Measurements from ENCODE around the gene PEX13.
"Not testable (repeated sequence)": the region's sequence is repeated elsewhere in the genome, so short reads cannot be mapped to it uniquely, and the experiment has no call there.

Gene PEX13, protein sequence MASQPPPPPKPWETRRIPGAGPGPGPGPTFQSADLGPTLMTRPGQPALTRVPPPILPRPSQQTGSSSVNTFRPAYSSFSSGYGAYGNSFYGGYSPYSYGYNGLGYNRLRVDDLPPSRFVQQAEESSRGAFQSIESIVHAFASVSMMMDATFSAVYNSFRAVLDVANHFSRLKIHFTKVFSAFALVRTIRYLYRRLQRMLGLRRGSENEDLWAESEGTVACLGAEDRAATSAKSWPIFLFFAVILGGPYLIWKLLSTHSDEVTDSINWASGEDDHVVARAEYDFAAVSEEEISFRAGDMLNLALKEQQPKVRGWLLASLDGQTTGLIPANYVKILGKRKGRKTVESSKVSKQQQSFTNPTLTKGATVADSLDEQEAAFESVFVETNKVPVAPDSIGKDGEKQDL

DNA sequence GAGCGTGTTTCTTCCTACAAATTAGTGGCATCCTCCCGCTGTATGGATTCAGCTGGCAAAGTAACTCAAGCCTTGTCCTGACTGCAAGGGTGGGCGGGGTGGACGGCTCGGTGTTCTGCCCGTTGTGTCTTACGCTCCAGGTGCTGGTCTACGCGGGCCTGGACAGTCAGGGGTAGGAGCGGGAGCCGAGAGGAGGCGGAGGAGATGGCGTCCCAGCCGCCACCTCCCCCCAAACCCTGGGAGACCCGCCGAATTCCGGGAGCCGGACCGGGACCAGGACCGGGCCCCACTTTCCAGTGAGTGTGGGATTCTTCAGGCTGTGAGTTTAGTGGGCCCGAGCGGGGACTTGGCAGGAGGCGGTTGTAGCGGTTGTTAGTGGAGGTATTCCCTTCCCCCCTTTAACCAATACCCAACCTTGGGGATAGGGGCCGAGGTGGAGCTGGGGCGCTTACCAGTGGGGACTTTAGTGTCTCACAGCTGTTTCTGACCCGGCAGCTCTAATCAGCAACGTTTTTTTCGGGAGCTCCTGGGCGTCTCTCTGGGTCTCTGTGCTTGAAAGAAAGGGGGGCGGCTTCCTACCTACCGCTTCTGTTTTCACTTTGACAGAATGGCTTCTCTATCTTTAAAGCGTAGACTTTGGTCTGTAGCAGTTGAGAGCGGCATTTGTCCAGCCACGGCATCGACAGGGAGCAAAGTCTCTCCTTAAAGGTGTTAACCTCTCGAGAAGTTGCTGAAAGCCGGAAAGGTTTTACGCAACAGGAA, at the start of gene PEX13, which contains the start of gene PUS10:
PEX13 (plus strand) TSS at position 165 of the 762 bp plus-strand sequence; CDS start at position 205, 40 bp downstream.
PUS10 (minus strand) TSS at position 700 of the 762 bp plus-strand sequence. CDS start 6,365 bp downstream, outside the sequence.
- no peak for FAIRE-seq

DNA sequence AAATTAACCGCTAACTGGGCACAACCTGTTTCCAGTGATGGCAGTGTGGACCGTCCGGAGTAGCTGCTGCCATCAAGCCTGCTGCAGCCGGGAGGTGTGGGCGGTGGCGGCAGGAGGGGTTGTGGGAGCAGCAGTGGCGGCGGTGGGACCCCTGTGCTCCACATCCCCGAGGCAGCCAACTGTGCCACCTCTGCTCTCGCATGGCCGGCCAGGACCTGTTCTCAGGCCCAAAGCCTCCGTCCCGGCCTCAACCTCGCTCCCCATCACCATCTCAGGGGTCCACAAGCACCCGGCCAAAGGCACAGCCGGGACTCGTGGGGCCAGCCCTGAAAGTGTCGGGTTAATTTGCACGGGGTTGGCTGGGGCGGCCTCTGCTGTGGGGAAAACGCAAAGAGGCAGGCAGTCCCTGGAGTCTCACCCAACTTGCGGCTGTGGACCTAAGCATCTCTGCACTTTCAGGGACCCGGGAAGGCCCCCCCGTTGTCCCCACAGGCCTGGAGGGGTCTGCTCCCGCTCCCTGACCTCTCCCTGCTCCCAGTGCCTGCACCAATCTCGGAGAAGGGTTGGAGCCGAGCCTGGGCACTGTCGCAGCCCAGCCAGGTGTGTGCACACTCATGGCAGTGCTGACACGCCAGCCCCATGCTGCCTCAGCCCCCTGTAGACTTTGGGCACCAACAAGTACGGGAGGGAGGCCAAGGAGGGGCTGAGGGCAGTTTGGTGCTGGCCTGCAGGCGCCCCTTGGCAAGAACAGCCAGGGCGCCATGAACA, 44.4 kb upstream of the PEX13 start:
- FAIRE-seq, result no peak

DNA sequence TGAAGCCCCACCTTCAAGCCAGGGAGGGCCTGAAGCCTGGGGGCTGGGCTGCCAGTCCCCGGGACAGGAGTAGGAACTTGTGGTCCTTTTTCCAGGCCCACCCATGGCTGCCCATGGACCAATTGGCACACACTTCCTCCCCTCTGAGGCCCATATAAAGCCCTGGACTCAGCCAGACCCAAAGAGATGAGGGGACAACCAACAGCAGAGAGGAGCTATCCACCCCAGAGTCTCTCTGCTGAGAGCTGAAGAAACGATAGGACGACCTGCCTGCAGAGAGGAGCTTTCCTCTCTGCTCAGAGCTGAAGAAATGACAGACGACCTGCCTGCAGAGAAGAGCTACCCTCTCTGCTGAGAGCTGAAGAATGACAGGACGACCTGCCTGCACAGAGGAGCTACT, 43.8 kb upstream of the PEX13 start:
- no peak for FAIRE-seq

DNA sequence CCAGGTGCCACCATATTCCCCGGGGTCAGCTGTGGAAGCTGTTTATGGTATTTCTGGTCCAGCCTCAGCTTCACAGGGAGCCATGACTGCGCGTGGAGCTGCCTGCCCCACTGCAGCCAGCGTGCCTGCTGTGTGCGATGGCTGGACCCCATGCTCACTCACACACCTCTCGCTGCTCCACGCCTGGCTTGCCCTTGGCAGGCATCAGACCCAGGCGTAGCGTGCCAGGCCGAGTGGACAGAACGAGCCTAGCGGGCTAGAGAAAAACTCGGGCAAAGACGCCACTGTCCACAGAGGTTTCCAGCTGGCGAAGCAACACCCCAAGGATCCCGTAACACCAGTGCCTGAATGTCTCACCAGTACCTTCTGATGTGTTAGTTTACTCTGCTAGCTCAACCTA, 42.9 kb upstream of the PEX13 start:
- no peak for FAIRE-seq

DNA sequence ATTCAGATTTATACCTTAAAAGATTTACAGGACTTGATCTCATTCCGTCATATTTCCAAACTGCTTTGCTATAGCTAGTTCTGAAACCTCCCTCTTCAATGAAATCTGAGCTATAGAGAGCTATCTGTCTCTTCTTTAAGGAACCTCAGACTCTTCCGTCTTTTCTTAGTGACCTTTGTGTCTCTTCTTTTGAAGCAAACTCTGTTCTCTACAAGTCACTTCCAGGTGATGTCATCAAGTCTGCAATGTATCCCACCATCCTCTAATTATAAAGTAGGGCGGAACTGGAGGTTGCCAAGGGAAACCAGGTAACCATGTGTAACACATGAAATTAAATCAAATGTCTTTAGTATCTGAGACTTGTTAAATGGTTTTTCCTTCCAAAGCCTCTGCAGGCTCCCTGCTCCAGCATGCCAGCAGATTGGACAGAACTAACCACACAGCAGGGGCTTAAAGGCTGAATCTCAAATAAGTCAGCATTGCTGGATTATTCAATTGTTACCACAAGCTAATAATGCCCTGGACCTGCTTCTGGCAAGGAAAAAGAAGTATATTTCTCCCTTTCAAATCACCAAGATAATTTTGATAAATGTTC, 41.2 kb upstream of the PEX13 start:
- no peak for FAIRE-seq

DNA sequence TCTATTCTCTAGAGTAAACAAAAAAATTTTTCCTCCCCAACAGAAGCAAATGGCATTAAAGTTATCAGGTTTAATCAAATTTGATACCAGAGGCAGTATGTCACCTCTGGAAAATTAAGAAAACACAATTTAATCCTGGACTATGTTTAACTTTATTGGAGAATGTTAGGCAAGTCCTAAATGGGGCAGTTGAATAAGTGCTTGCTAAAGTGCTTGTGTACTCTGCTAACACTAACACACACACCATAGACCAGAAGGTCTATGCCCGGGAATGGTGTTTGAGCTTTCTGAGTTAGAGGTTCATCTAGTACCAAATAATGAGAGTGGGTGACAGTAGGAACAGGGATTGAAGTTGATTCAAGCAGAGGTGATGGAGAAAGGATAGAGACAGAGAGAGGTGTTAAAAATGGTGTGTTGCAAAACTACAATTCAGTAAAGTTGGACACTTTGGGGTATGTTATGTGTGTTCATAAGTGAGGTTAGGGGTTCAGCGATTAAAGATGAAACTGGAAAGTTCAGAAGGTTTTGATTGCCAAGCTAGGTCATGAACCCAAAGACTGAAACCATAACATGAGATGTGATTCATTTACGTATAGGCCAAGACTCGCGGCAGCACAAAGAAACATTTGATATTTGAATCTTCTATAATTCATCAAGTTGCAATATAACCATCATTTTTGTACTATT, 40.5 kb upstream of the PEX13 start:
- FAIRE-seq, result no peak

DNA sequence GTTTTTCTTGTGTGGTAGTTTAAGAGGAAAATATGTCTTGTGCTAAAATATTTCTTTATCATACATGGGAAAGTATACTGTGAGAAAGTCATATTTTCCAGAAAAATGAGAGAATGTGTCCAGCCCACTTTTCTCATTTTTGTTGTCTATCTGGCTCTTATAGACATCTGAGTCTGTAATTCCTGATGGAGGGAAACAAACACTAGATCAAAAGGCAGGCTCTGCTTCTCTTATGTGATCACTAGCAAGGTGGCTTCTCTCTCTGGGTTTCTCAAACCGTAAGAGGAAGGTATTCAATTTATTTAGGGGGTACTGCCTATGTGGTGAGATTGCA, 40.0 kb upstream of the PEX13 start:
- no peak for FAIRE-seq

DNA sequence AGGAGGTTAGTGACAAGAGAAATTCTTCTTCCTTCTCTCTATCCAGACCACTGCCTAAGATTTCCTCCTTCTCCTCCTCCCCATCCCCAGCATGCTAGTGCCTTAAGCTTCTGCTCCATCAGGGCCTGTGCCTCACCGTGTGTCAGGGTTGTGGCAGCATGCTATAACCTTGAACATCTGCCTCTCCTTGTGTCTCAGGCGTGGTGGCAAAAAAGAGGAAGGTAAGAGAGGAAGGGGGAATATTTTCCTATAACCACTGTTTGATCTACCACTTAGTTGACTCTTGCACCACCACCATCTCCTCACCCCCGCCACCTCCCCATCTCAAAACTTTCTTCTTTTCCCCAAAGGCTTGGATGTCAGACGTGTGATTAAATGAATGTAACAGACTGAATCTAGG, 38.3 kb upstream of the PEX13 start:
- no peak for FAIRE-seq

DNA sequence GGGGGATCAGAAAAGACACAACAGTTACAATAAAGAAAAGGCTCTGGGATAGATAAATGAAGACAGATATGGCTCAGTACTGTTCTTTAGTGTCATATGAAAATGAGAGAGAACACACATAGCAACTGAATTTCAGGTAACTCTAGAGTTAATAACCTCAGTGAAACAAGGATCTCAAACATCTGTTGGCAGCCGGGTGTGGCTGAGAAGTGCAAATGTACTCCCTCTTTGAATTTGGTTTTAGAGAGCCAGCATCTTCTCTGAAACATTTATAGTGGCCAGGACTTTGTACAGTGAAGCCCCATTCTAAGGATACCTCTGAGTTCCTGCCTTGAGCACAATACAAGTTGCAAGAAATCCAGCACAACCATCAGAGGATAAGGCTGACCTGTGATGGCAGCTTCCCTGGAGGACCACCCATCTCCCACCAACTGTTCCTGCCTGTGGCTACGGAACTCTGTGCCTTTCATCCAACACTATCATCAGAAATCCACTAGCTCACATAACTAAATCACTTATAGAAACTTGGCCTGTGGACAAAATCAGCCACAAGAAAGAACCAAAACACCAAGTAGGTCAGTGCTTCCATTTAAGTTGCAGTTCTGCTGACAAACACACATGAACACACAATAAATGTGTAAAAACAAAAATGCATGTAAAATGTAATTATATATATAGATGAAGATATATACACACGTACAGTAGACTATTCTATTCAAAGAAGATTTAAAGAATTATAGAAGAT, 37.3 kb upstream of the PEX13 start:
- no peak for FAIRE-seq

DNA sequence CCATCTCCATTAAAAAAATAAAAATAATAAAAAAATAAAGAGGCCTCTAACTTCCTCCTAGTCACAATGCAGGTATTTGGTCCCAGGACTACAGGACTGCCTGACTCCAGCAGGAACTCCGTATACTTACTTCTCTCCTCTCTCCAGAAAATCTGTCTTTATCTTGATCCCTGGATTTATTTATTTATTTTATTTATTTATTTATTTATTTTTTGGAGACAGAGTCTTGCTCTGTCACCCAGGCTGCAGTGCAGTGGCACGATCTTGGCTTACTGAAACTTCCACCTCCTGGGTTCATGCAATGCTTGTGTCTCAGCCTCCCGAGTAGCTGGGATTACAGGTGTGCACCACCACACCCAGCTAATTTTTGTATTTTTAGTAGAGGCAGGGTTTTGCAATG, 35.5 kb upstream of the PEX13 start:
- FAIRE-seq, result not testable (repeated sequence)

DNA sequence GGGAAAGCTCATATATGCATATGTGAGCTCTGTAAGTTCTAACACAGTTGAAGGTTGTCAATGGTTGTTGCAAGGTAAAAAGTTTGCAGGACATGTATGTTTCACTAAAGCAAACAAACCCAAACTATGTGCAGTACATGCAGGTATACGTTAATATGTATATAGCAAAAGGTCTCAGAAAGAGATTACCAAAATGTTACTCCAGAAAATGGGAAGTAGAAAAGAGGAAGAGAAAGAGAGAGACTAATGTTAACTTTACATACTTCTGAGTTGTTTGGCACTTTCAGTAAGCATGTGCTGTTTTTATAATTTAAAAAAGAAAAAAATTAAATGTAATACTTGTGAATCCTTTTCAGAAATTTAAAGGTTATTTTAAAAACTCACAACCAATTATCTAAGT, 32.8 kb upstream of the PEX13 start:
- FAIRE-seq, result no peak

DNA sequence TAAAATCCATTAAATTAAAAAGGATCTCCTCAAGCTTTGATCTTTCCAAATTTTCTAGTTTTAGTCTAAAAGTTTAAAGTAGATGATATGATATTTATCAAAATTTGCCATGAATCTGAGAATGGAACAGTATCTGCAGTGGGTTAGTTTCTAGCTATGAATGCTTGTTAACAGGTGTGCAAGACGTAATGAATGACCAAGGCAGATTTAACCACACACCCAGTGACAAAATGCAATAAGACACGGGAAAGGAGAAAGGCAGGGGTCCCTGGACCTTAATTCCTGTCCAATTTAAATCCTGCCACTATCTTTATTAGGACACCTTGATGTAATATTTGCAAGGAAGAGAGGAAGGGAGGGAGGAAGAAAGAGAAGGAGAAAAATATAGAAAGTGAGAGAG, 30.5 kb upstream of the PEX13 start:
- FAIRE-seq, result no peak

DNA sequence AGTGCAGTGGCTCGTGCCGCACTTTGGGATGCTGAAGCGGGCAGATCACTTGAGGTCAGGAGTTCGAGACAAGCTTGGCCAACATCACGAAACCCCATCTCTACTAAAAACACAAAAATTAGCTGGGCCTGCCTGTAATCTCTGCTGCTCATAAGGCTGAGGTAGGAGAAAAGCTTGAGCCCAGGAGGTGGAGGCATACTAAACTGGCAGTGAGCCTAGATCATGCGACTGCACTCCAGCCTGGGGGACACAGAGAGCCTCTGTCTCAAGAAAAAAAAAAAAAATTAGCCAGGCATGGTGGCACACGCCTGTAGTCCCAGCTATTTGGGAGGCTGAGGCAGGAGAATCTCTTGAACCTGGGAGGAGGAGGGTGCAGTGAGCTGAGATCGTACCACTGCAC, 29.9 kb upstream of the PEX13 start:
- FAIRE-seq, result not testable (repeated sequence)

DNA sequence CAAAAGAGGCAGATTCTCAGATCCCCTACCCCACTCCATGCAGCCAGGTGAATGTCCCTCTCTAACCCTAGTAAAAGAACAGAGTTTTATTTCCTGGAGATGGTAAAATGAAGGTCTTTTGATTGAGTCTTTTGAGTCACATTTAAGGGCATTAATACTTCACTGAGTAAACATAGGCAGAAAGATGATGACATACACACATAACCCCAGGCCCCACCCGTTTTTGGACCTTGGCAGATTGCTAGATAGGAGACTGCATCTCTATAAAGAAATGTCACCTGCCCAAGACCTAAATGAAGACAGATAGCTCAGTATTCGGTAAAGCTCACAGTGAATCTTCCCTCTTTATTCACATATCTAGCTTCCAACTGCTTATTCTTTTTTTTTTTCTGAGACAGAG, 28.3 kb upstream of the PEX13 start:
- no peak for FAIRE-seq

DNA sequence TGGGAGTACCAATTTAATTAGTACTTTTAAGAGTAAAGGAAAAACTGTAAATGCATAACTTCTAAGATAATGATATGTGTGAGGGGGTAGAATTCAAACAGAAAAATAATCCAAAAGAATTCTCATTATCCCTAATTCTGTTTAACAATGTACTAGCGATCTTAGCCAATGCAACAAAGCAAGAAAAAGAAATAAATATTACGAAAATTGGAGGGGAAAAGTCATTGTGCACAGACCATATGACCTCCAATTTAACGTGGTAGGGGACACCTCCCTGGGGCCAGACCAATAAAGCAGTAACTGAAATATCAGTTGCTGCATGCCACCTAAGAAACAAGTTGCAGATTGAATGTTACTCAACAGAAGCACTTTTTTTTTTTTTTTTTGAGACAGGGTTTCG, 25.9 kb upstream of the PEX13 start:
- FAIRE-seq, result no peak

DNA sequence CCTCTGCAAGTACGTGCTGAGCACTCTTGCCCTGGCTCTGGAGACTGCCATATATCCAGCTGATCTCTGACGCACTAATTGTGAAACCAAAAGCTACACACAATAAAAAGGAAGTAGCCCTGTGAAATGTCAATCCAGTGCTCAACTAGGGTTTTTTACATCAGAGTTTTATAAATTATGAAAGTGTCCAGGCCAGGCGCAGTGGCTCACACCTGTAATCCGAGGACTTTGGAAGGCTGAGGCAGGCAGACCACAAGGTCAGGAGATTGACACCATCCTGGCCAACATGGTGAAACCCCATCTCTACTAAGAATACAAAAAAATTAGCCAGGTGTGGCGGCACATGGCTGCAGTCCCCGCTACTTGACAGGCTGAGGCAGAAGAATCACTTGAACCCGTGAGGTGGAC, 24.5 kb upstream of the PEX13 start:
- no peak for FAIRE-seq

DNA sequence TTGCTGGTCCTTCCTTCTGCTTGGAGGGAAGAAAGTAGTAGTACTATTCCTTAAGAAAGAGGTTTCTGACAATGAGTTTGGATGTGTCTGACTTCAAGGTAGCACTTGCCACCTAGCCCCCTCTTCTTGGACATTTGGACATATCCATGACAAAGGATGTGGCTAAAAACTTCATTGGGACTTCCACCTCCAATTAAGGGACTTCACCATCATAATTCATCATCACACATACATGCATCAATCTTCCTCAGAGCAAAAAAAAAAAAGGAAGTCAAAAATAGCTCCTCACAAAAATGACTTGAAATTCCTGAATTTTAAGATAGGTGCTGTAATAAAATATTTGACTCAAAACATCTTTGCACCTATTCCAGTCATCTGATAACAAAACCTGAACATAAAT, 23.4 kb upstream of the PEX13 start:
- no peak for FAIRE-seq

DNA sequence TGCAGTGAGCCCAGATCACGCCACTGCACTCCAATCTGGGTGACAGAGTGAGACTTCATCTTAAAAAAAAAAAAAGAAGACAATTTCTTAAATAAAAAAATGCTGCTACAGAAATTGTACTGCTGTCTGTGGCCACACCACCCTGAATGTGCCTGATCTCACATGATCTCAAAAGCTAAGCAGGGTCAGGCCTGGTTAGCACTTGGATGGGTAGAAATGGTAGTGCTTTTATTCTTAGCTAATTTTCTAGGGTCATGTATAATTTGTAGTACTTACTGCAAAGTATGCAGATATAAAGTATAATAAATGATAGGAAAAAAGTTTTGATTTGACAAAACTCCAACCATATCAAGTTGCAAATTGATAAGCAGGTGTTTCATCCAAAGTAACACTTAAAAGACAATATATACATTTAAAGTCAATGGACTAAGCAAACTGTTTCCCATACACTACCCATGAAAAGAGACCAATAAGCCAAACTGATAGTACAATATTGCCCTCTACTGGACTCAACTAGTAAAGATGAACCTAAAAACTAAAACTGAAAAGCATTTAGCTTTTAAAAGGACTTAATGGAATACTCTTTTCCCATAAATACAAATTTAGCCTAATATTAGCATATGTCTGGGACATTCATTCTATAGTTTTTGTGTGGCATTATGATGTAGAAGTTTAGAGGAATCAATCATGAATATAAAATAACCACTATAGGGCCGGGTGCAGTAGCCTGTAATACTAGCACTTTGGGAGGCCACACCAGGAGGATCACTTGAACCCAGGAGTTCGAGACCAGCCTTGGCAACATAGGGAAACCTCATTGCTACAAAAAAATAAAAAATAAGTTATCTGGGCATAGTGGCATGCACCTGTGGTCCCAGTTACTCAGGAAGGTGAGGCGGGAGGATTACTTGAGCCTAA, 18.6 kb upstream of the PEX13 start:
- peak; percentile 83 for FAIRE-seq

DNA sequence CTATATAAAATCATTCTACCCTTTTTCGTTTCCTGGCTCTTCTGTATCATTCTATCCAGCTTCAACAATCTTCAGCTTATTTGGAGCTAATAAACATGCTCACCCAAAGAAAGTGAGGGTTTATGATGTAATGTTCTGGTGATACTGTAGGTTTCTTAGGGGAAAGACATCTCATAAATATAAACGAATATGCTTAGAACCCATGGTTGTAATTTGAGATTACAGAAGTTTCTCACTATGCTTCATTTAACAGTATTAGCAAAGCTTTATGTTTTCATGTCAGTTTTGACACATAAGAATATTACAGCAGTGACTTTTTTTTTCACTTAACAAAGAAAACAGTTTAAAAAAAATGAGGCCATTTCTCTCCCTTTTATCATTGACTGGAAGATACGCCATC, 11.8 kb upstream of the PEX13 start:
- FAIRE-seq, result no peak

DNA sequence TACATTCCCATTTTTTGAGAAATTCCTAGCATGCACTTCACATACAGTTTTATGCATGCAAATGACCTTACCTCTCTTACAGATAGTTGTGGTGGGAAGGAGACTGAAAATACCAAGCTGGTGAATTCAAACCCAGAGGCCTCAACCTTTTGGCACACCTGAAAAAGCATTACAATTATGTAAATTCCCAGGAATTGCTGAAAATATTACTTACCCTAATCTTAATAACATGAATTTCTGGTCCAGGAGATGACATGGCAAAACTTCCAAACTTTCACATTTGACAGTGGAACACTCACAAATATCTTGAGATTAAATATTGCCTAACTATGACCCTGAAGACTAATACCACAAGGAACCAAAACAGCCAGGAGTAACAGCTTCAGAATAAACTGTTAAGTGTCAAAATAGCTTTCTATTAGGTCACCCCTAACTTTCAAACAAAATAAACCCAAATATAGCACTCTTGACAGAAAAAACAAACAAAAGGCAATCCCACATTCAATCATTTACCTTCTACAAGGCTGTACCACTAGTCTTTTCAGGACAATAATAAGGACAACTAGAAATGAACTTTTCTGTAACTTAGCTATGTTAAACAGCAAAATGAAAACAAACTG, 10.9 kb upstream of the PEX13 start:
- no peak for FAIRE-seq

Measured in endometrium (tissue), 2 donors.